Astrocyte (in vitro differentiated cells and primary cell): Measurements from ENCODE around the gene CCT5.

Source experiments
- CTCF ChIP-seq: IDR thresholded peaks from 2 replicates; pipeline ENCODE4 v1.5.1; 2011; ENCODE audit warnings: low read depth, mild to moderate bottlenecking, inconsistent platforms, low read length, moderate library complexity; ENCODE audit not compliant: insufficient read depth
- EZH2 ChIP-seq: IDR thresholded peaks from 2 replicates; pipeline ENCODE4 v1.6.1; 2012; ENCODE audit warnings: mild to moderate bottlenecking, low read length, inconsistent platforms; ENCODE audit not compliant: insufficient read depth

GRCh38 chr5:10277773-10278630 lies 27.9 kb downstream of the CCT5 start:
- no peak for TF ChIP-seq CTCF
- no peak for TF ChIP-seq EZH2
